Natural killer cell (primary cell): ENCODE results near the gene RNF6. TPM values are rescaled to one million over a fixed set of nuclear protein-coding genes. Genes with fewer than 3 reads are reported as not detected.

ENCODE experiments used
- ATAC-seq, 3 donors: fragments of 150-1000 bp in 2 of 3; fragments of 200-7000 bp in 1 of 3; cut with Tn5 transposase; 1 replicate in 1 of 3; 2 replicates in 2 of 3; pipeline ENCODE4 v1.10.0; 2021; ENCODE audit warnings: mild to moderate bottlenecking in 2 of 3, moderate library complexity in 2 of 3
- DNase-seq, 2 donors: peaks; one replicate each; pipeline versions ENCODE4 v3.0.0 to v3.0.0-alpha.2; 2013 to 2021; ENCODE audit warnings: mixed read lengths in 1 of 2
- H3K27ac ChIP-seq: one replicate; pipeline ENCODE4 v1.5.1; 2013; ENCODE audit warnings: mild to moderate bottlenecking, low read length
- H3K27me3 ChIP-seq: one replicate; pipeline ENCODE4 v1.6.1; 2013; ENCODE audit warnings: low read length; ENCODE audit not compliant: control insufficient read depth, insufficient read depth
- H3K36me3 ChIP-seq: one replicate; pipeline ENCODE4 v1.6.1; 2013; ENCODE audit warnings: low read length; ENCODE audit not compliant: control insufficient read depth, insufficient read depth
- H3K4me1 ChIP-seq: one replicate; pipeline ENCODE4 v1.6.1; 2013; ENCODE audit warnings: low read length; ENCODE audit not compliant: control insufficient read depth, insufficient read depth
- H3K4me3 ChIP-seq: one replicate; pipeline ENCODE4 v1.5.1; 2013; ENCODE audit warnings: low read length
- H3K9me3 ChIP-seq: one replicate; pipeline ENCODE4 v1.6.1; 2013; ENCODE audit warnings: low read length; ENCODE audit not compliant: control insufficient read depth, insufficient read depth
- H3K27ac Mint-ChIP-seq, 2 donors: one replicate each; pipeline ENCODE4 v1.8.0; 2022; ENCODE audit warnings: mild to moderate bottlenecking in 2 of 2, mixed read lengths in 2 of 2, moderate library complexity in 1 of 2
- H3K27me3 Mint-ChIP-seq, 2 donors: one replicate each; pipeline ENCODE4 v1.8.0; 2022; ENCODE audit warnings: low read depth in 2 of 2, mixed read lengths in 2 of 2
- H3K36me3 Mint-ChIP-seq: one replicate; pipeline ENCODE4 v1.8.0; 2022; ENCODE audit warnings: mixed read lengths
- H3K4me1 Mint-ChIP-seq, 2 donors: one replicate each; pipeline ENCODE4 v1.8.0; 2022; ENCODE audit warnings: mixed read lengths in 2 of 2
- H3K4me3 Mint-ChIP-seq: one replicate; pipeline ENCODE4 v1.8.0; 2022; ENCODE audit warnings: mild to moderate bottlenecking, moderate library complexity, mixed read lengths
- H3K9me3 Mint-ChIP-seq, 2 donors: one replicate each; pipeline ENCODE4 v1.8.0; 2022; ENCODE audit warnings: mixed read lengths in 2 of 2
- WGBS: methylation state at CpG from one replicate; pipeline ENCODE4 v1.1.7; 2013; ENCODE audit warnings: missing lambda C conversion rate; ENCODE audit not compliant: insufficient coverage; 5-methylcytosine and 5-hydroxymethylcytosine counted together
- intact Hi-C: fragments of 100-400 bp; cut with micrococcal nuclease; formaldehyde crosslinking; loops from one replicate; pipeline ENCODE4 v1.14.2; 2022
- total RNA-seq, 4 donors: library from RNA; stranded (reverse); fragments of 120-200 nt in 1 of 4; gene quantifications; one replicate each; pipeline versions ENCODE4 v1.2.3 to v1.2.4, GENCODE V29; 2013 to 2022
- TF ChIP-seq, protein P1 (sequence below): fragments of 200-600 bp; IDR thresholded peaks from one replicate; pipeline ENCODE4 v1.8.0; 2022; ENCODE audit warnings: antibody characterized with exemption

The RNF6 gene
- total RNA-seq, 3 donors from 2014 or later (not counting 1 experiment from before 2014, with no cell fraction given): 49.8 to 62.3 (median 52.6) TPM

DNA sequence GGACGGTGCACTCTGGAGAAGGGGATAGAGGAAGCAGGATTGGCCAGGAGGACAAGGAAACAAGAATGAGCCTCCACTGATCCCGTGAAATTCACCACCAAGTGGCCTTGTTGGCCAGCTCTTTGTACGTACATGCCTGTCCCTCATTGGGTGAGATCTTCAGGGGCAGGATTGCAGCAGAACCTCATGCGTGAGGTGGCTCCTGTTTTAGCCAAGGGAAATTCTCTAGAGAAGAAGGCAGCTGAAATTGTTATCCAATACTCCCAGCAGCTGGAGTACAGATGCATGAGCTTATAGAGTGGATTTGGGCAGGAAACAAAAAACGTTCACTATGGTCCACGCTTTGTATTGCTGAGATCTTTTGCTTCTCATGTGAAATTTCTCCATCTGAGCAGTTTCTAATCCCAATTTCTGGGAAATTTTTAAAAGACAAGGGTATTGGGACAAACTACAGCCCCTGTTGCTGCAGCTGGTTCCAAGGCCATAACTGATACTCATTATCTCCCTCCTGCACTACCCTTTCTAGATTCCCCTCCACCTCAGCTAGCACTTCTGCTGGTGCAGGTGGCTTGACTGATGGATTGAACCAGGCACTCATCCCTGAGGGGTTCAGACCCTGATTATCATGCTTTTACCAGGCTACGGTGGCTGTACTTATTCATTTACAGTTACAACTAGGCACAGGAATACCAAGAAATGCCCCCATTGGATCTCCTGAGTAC lies 3.9 kb upstream of the RNF6 start:
- no peaks in the 10 kb centered on the region for H3K9me3 ChIP-seq
- no peak overlapping the region for H3K27ac ChIP-seq
- WGBS: 86% methylated on average over 7 of the region's 7 CpGs
- Mint-ChIP-seq H3K9me3 (no peaks in the 10 kb centered on the region), H3K4me1 (peaks cover 23 to 24% of the 10 kb centered on the region in 2 donors), H3K27me3 (peaks cover 10 to 11% of the 10 kb centered on the region in 2 donors), H3K27ac (no peak overlapping the region), H3K4me3 (no peak overlapping the region), H3K36me3 (no peaks in the 10 kb centered on the region)
- intact Hi-C loops: no loop called here
- no peaks in the 10 kb centered on the region for H3K36me3 ChIP-seq
- DNase-seq: no peak
- H3K4me1 ChIP-seq: peaks cover 9% of the 10 kb centered on the region
- TF ChIP-seq, protein P1, sequence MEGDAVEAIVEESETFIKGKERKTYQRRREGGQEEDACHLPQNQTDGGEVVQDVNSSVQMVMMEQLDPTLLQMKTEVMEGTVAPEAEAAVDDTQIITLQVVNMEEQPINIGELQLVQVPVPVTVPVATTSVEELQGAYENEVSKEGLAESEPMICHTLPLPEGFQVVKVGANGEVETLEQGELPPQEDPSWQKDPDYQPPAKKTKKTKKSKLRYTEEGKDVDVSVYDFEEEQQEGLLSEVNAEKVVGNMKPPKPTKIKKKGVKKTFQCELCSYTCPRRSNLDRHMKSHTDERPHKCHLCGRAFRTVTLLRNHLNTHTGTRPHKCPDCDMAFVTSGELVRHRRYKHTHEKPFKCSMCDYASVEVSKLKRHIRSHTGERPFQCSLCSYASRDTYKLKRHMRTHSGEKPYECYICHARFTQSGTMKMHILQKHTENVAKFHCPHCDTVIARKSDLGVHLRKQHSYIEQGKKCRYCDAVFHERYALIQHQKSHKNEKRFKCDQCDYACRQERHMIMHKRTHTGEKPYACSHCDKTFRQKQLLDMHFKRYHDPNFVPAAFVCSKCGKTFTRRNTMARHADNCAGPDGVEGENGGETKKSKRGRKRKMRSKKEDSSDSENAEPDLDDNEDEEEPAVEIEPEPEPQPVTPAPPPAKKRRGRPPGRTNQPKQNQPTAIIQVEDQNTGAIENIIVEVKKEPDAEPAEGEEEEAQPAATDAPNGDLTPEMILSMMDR: no peak
- H3K27me3 ChIP-seq: no peaks in the 10 kb centered on the region
- ATAC-seq: no peak
- no peak overlapping the region for H3K4me3 ChIP-seq

DNA sequence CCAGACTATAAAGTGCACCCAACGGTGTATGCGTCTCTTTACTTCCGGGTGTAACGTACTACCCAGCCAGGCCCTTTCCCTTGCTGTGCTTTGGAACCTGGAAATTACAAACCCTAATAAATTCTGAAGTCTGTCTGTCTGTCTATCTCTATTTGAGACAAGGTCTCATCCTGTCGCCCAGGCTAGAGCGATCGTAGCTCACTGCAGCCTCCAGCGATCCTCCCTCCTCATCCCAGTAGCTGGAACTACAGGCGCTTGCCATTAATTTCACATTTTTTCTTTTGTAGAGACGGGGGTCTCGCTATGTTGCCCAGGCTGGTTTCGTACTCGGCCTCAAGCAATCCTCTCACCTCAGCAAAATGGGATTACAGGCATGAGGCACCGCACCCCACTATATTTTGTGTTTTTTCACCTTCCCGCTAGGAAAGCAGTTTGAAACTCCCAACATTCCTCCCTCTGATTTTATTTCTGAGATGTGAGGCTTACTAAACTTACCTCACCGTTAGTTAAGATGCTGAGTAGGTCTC lies 469 bp upstream of the RNF6 start:
- Histone ChIP-seq H3K4me3 (peak overlapping the region; percentile 99), H3K27me3 (no peaks in the 10 kb centered on the region), H3K36me3 (peaks cover 29% of the 10 kb centered on the region), H3K9me3 (no peaks in the 10 kb centered on the region), H3K4me1 (peaks cover 13% of the 10 kb centered on the region), H3K27ac (peak overlapping the region; percentile 96)
- ATAC-seq (peak in 2 of 3 donors; percentile 49 to 69), DNase-seq (no peak)
- 41% methylated on average over 16 of the region's 16 CpGs for WGBS
- H3K36me3 Mint-ChIP-seq: peaks cover 7% of the 10 kb centered on the region
- TF ChIP-seq, protein P1: no peak
- peak overlapping the region; percentile 95 to 98 for H3K27ac Mint-ChIP-seq
- H3K9me3 Mint-ChIP-seq: no peaks in the 10 kb centered on the region
- H3K27me3 Mint-ChIP-seq: peaks cover 4 to 10% of the 10 kb centered on the region in 2 donors
- H3K4me3 Mint-ChIP-seq: peak overlapping the region; percentile 92
- intact Hi-C loops: no loop called here
- peaks cover 37 to 43% of the 10 kb centered on the region in 2 donors for H3K4me1 Mint-ChIP-seq

DNA sequence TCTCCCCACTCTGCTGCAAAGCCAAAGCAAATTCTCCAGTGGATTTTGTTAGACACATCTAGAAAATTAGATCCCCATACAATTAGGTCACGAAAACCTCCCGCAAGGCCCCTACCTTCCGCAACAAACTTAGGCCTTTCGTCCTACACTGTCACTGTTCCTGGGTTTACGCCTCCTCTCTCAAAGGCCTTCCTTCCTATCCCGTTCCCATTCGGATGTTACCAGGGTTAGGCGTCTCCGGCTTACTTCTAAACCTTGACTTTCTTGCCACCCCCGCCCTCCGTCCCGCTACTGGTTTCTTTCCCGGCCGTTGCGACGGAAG lies 754 bp downstream of the RNF6 start:
- no peaks in the 10 kb centered on the region for H3K9me3 Mint-ChIP-seq
- Histone ChIP-seq H3K9me3 (no peaks in the 10 kb centered on the region), H3K36me3 (peaks cover 41% of the 10 kb centered on the region), H3K4me3 (peak overlapping the region; percentile 99), H3K27ac (peak overlapping the region; percentile 96), H3K27me3 (no peaks in the 10 kb centered on the region), H3K4me1 (peaks cover 13% of the 10 kb centered on the region)
- ATAC-seq (peak; percentile 1 to 10 (median 1)), DNase-seq (no peak)
- H3K27ac Mint-ChIP-seq: peak overlapping the region; percentile 95 to 98
- peak overlapping the region; percentile 92 for H3K4me3 Mint-ChIP-seq
- TF ChIP-seq, protein P1: no peak
- WGBS: under 1% methylated on average over 16 of the region's 16 CpGs
- peaks cover 37 to 43% of the 10 kb centered on the region in 2 donors for H3K4me1 Mint-ChIP-seq
- H3K27me3 Mint-ChIP-seq: peaks cover 3 to 9% of the 10 kb centered on the region in 2 donors
- intact Hi-C loops: loop anchor here (1.0 kb wide), 2 partner anchors 33 to 35 kb away; partner anchors contain the start of gene CDK8
- peaks cover 7% of the 10 kb centered on the region for H3K36me3 Mint-ChIP-seq
